Activated CD8-positive, alpha-beta memory T cell treated with anti-CD3 and anti-CD28 coated beads for 1 hour (primary cell): ENCODE results near the gene SLC47A2.
A peak's percentile ranks its signal among the peaks of the same experiment; 100 is the strongest.
"Not testable (repeated sequence)": the region's sequence is repeated elsewhere in the genome, so short reads cannot be mapped to it uniquely, and the experiment has no call there.

Experiments
- DNase-seq, 2 donors: peaks; one replicate each; pipeline ENCODE4 v3.0.0-alpha.2; 2020; ENCODE audit warnings: low read depth in 1 of 2; ENCODE audit errors: extremely low read depth in 1 of 2

Gene SLC47A2

GRCh38 chr17:19672009-19672750, 44.2 kb downstream of the SLC47A2 start:
- no peak for DNase-seq

GRCh38 chr17:19671433-19671832, 45.0 kb downstream of the SLC47A2 start:
- DNase-seq = no peak

- no peak for DNase-seq
Measured at GRCh38 chr17:19670908-19671307, 45.5 kb downstream of the SLC47A2 start.

- not testable (repeated sequence) for DNase-seq
Measured at GRCh38 chr17:19669680-19670079, 46.7 kb downstream of the SLC47A2 start.

GRCh38 chr17:19664821-19665181, 51.6 kb downstream of the SLC47A2 start:
- DNase-seq = no peak

- DNase-seq = no peak
Measured at GRCh38 chr17:19664136-19664820, 52.1 kb downstream of the SLC47A2 start.

- no peak for DNase-seq
Measured at GRCh38 chr17:19663097-19663496, 53.3 kb downstream of the SLC47A2 start.

- DNase-seq = no peak
Measured at GRCh38 chr17:19661121-19661520, 55.3 kb downstream of the SLC47A2 start.

- DNase-seq = no peak
Measured at GRCh38 chr17:19660219-19660870, 56.0 kb downstream of the SLC47A2 start.

GRCh38 chr17:19659366-19660177, 56.8 kb downstream of the SLC47A2 start:
- DNase-seq = no peak

GRCh38 chr17:19656851-19657581, 59.4 kb downstream of the SLC47A2 start:
- no peak for DNase-seq

GRCh38 chr17:19656336-19656735, 60.0 kb downstream of the SLC47A2 start:
- DNase-seq = no peak

GRCh38 chr17:19654896-19655295, 61.5 kb downstream of the SLC47A2 start:
- no peak for DNase-seq

GRCh38 chr17:19654342-19654886, 62.0 kb downstream of the SLC47A2 start:
- DNase-seq = no peak

GRCh38 chr17:19652595-19652994, 63.8 kb downstream of the SLC47A2 start:
- DNase-seq = no peak

GRCh38 chr17:19651451-19652238, 64.7 kb downstream of the SLC47A2 start:
- no peak for DNase-seq

GRCh38 chr17:19650826-19651225, 65.6 kb downstream of the SLC47A2 start:
- DNase-seq = no peak

GRCh38 chr17:19649274-19649541, 67.2 kb downstream of the SLC47A2 start:
- no peak for DNase-seq

GRCh38 chr17:19648475-19649273, 67.7 kb downstream of the SLC47A2 start, which contains the start of gene ALDH3A2:
Gene ALDH3A2, plus strand, starts transcription at chr17:19648751. Its CDS starts 221 bp downstream, at chr17:19648972.
- peak; percentile 83 to 92 for DNase-seq
